ENCODE data around the gene SLC26A9. TPM values are rescaled to one million over a fixed set of nuclear protein-coding genes. Genes with fewer than 3 reads are reported as not detected.

Gene SLC26A9
- total and polyA plus RNA-seq, 2 donors (not counting 1 experiment from before 2014, with no cell fraction given): not detected

- Histone ChIP-seq H3K9ac (ENCODE audit: insufficient read depth, low read length) (no peak overlapping the region), H3K27ac (ENCODE audit: insufficient read depth, low read length) (no peak overlapping the region), H3K4me2 (ENCODE audit: extremely low read depth, insufficient read depth, low read length) (no peak overlapping the region), H3K9me3 (ENCODE audit: control insufficient read depth, insufficient read depth, low read depth, low read length) (no peaks in the 10 kb centered on the region), H3K4me3 (replicated peaks in 1 of 4; ENCODE audit: control extremely low read depth in 1 of 4, insufficient read depth in 1 of 4, low read depth in 3 of 4, low read length in 4 of 4) (no peak overlapping the region), H3K79me2 (ENCODE audit: control insufficient read depth, insufficient read depth, low read length) (no peaks in the 10 kb centered on the region), H2AFZ (ENCODE audit: low read length) (no peak overlapping the region), H3K4me1 (ENCODE audit: control insufficient read depth, extremely low read depth, insufficient read depth, low read length) (peaks cover 3% of the 10 kb centered on the region), H3K36me3 (ENCODE audit: control insufficient read depth, insufficient read depth, low read length) (no peaks in the 10 kb centered on the region), H3K27me3 (ENCODE audit: control insufficient read depth, insufficient read depth, low read length) (peaks cover 8% of the 10 kb centered on the region), H4K20me1 (ENCODE audit: control insufficient read depth, extremely low read depth, insufficient read depth, low read length) (no peaks in the 10 kb centered on the region)
- peak; percentile 28 to 83 for DNase-seq (ENCODE audit: low read depth in 2 of 2)
- no peak for TF ChIP-seq CTCF (conservative IDR thresholded peaks at IDR 0.05 in 1 of 2, IDR thresholded peaks at IDR 0.05 in 1 of 2; ENCODE audit: low read depth in 1 of 2, low read length in 2 of 2)
- TF ChIP-seq EZH2 (IDR thresholded peaks at IDR 0.05; ENCODE audit: low read length, missing control alignments): no peak
These were observed 9.3 kb downstream of the SLC26A9 start for GRCh38 chr1:205933671-205934618.

GRCh38 chr1:205932776-205933175 lies 10.5 kb downstream of the SLC26A9 start:
- peaks cover 8% of the 10 kb centered on the region for H3K27me3 ChIP-seq (ENCODE audit: control insufficient read depth, insufficient read depth, low read length)
- H4K20me1 ChIP-seq (ENCODE audit: control insufficient read depth, extremely low read depth, insufficient read depth, low read length): no peaks in the 10 kb centered on the region
- no peaks in the 10 kb centered on the region for H3K79me2 ChIP-seq (ENCODE audit: control insufficient read depth, insufficient read depth, low read length)
- no peak overlapping the region for H3K27ac ChIP-seq (ENCODE audit: insufficient read depth, low read length)
- H2AFZ ChIP-seq (ENCODE audit: low read length): no peak overlapping the region
- H3K4me2 ChIP-seq (ENCODE audit: extremely low read depth, insufficient read depth, low read length): no peak overlapping the region
- H3K4me3 ChIP-seq (replicated peaks in 1 of 4; ENCODE audit: control extremely low read depth in 1 of 4, insufficient read depth in 1 of 4, low read depth in 3 of 4, low read length in 4 of 4): no peak overlapping the region
- TF ChIP-seq EZH2 (IDR thresholded peaks at IDR 0.05; ENCODE audit: low read length, missing control alignments) (no peak), CTCF (conservative IDR thresholded peaks at IDR 0.05 in 1 of 2, IDR thresholded peaks at IDR 0.05 in 1 of 2; ENCODE audit: low read depth in 1 of 2, low read length in 2 of 2) (no peak)
- no peaks in the 10 kb centered on the region for H3K9me3 ChIP-seq (ENCODE audit: control insufficient read depth, insufficient read depth, low read depth, low read length)
- peaks cover 3% of the 10 kb centered on the region for H3K4me1 ChIP-seq (ENCODE audit: control insufficient read depth, extremely low read depth, insufficient read depth, low read length)
- DNase-seq (ENCODE audit: low read depth in 2 of 2): no peak
- no peaks in the 10 kb centered on the region for H3K36me3 ChIP-seq (ENCODE audit: control insufficient read depth, insufficient read depth, low read length)
- no peak overlapping the region for H3K9ac ChIP-seq (ENCODE audit: insufficient read depth, low read length)

DNA sequence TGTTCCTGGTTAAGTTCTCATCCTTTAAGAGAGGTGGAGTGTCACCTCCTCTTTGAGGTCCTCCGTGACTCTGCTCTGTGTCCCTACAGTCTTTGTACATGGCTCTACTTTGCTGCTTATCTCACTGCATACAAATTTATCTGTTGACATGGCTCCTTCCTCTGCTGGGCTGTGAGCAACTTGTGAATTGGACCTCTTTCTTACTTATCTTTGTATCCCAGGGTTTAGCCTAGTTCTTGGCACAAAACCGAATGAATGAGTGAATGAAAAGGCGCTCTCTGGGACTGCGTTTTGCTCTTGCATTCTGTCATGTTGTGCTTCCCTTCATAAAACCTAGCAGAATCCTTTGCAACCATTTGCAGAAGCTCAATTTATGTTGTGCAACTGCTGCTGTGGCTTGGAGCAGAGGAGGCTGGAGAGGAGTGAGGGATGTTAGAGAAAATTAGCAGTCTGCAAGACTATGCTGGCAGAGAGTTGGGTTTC lies 12.4 kb downstream of the SLC26A9 start:
- Histone ChIP-seq H2AFZ (ENCODE audit: low read length) (no peak overlapping the region), H3K27ac (ENCODE audit: insufficient read depth, low read length) (no peak overlapping the region), H3K36me3 (ENCODE audit: control insufficient read depth, insufficient read depth, low read length) (no peaks in the 10 kb centered on the region), H3K9ac (ENCODE audit: insufficient read depth, low read length) (no peak overlapping the region), H4K20me1 (ENCODE audit: control insufficient read depth, extremely low read depth, insufficient read depth, low read length) (no peaks in the 10 kb centered on the region), H3K9me3 (ENCODE audit: control insufficient read depth, insufficient read depth, low read depth, low read length) (no peaks in the 10 kb centered on the region), H3K79me2 (ENCODE audit: control insufficient read depth, insufficient read depth, low read length) (no peaks in the 10 kb centered on the region), H3K4me2 (ENCODE audit: extremely low read depth, insufficient read depth, low read length) (no peak overlapping the region), H3K27me3 (ENCODE audit: control insufficient read depth, insufficient read depth, low read length) (peaks cover 11% of the 10 kb centered on the region), H3K4me3 (replicated peaks in 1 of 4; ENCODE audit: control extremely low read depth in 1 of 4, insufficient read depth in 1 of 4, low read depth in 3 of 4, low read length in 4 of 4) (no peak overlapping the region), H3K4me1 (ENCODE audit: control insufficient read depth, extremely low read depth, insufficient read depth, low read length) (no peaks in the 10 kb centered on the region)
- no peak for TF ChIP-seq EZH2 (IDR thresholded peaks at IDR 0.05; ENCODE audit: low read length, missing control alignments)
- no peak for TF ChIP-seq CTCF (conservative IDR thresholded peaks at IDR 0.05 in 1 of 2, IDR thresholded peaks at IDR 0.05 in 1 of 2; ENCODE audit: low read depth in 1 of 2, low read length in 2 of 2)
- no peak for DNase-seq (ENCODE audit: low read depth in 2 of 2)
